Measurements from ENCODE around the gene TMEM139. TPM values are rescaled to one million over a fixed set of nuclear protein-coding genes. Genes with fewer than 3 reads are reported as not detected.

Gene TMEM139
- total RNA-seq, 1 experiment from 2014 or later: 1.5 TPM

- TF ChIP-seq, protein P1, sequence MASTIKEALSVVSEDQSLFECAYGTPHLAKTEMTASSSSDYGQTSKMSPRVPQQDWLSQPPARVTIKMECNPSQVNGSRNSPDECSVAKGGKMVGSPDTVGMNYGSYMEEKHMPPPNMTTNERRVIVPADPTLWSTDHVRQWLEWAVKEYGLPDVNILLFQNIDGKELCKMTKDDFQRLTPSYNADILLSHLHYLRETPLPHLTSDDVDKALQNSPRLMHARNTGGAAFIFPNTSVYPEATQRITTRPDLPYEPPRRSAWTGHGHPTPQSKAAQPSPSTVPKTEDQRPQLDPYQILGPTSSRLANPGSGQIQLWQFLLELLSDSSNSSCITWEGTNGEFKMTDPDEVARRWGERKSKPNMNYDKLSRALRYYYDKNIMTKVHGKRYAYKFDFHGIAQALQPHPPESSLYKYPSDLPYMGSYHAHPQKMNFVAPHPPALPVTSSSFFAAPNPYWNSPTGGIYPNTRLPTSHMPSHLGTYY (CRISPR knock-in tag; IDR thresholded peaks at IDR 0.05): no peak
- TF ChIP-seq ESRRA (CRISPR knock-in tag; IDR thresholded peaks at IDR 0.05; ENCODE audit: borderline replicate concordance) (peak; percentile 53; the same call in 1 of the 2 replicates), GTF2I (CRISPR knock-in tag; conservative IDR thresholded peaks at IDR 0.05) (no peak), RELA (CRISPR knock-in tag; IDR thresholded peaks at IDR 0.05; ENCODE audit: borderline replicate concordance) (no peak), JUN (CRISPR knock-in tag; IDR thresholded peaks at IDR 0.05) (no peak), NFE2L1 (CRISPR knock-in tag; IDR thresholded peaks at IDR 0.05) (no peak), TEAD1 (CRISPR knock-in tag; IDR thresholded peaks at IDR 0.05) (peak; percentile 61; the same call in 1 of the 2 replicates), E2F4 (CRISPR knock-in tag; IDR thresholded peaks at IDR 0.05; ENCODE audit: borderline replicate concordance, low read depth) (no peak), NR1H2 (CRISPR knock-in tag; IDR thresholded peaks at IDR 0.05) (no peak), ZNF317 (CRISPR knock-in tag; IDR thresholded peaks at IDR 0.05; ENCODE audit: borderline replicate concordance, low read depth) (no peak), ZBTB21 (CRISPR knock-in tag; IDR thresholded peaks at IDR 0.05; ENCODE audit: borderline replicate concordance) (no peak), ATF6 (CRISPR knock-in tag; IDR thresholded peaks at IDR 0.05) (0 out of 2 replicates have a peak, but pooled peaks have one; percentile 36), CREB1 (CRISPR knock-in tag; IDR thresholded peaks at IDR 0.05) (no peak), AR (CRISPR knock-in tag; IDR thresholded peaks at IDR 0.05) (no peak), ZMAT4 (CRISPR knock-in tag; IDR thresholded peaks at IDR 0.05) (no peak), NFATC4 (CRISPR knock-in tag; IDR thresholded peaks at IDR 0.05) (no peak), TCF7 (CRISPR knock-in tag; IDR thresholded peaks at IDR 0.05; ENCODE audit: low read depth) (no peak)
- TF ChIP-seq, protein P2, sequence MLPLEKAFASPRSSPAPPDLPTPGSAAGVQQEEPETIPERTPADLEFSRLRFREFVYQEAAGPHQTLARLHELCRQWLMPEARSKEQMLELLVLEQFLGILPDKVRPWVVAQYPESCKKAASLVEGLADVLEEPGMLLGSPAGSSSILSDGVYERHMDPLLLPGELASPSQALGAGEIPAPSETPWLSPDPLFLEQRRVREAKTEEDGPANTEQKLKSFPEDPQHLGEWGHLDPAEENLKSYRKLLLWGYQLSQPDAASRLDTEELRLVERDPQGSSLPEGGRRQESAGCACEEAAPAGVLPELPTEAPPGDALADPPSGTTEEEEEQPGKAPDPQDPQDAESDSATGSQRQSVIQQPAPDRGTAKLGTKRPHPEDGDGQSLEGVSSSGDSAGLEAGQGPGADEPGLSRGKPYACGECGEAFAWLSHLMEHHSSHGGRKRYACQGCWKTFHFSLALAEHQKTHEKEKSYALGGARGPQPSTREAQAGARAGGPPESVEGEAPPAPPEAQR (CRISPR knock-in tag; IDR thresholded peaks at IDR 0.05): no peak
- TF ChIP-seq, protein P3, sequence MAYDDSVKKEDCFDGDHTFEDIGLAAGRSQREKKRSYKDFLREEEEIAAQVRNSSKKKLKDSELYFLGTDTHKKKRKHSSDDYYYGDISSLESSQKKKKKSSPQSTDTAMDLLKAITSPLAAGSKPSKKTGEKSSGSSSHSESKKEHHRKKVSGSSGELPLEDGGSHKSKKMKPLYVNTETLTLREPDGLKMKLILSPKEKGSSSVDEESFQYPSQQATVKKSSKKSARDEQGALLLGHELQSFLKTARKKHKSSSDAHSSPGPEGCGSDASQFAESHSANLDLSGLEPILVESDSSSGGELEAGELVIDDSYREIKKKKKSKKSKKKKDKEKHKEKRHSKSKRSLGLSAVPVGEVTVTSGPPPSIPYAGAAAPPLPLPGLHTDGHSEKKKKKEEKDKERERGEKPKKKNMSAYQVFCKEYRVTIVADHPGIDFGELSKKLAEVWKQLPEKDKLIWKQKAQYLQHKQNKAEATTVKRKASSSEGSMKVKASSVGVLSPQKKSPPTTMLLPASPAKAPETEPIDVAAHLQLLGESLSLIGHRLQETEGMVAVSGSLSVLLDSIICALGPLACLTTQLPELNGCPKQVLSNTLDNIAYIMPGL (CRISPR knock-in tag; IDR thresholded peaks at IDR 0.05): peak; percentile 70
- TF ChIP-seq, protein P4, sequence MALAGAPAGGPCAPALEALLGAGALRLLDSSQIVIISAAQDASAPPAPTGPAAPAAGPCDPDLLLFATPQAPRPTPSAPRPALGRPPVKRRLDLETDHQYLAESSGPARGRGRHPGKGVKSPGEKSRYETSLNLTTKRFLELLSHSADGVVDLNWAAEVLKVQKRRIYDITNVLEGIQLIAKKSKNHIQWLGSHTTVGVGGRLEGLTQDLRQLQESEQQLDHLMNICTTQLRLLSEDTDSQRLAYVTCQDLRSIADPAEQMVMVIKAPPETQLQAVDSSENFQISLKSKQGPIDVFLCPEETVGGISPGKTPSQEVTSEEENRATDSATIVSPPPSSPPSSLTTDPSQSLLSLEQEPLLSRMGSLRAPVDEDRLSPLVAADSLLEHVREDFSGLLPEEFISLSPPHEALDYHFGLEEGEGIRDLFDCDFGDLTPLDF (CRISPR knock-in tag; IDR thresholded peaks at IDR 0.05): 0 out of 2 replicates have a peak, but pooled peaks have one; percentile 23
- TF ChIP-seq, protein P5, sequence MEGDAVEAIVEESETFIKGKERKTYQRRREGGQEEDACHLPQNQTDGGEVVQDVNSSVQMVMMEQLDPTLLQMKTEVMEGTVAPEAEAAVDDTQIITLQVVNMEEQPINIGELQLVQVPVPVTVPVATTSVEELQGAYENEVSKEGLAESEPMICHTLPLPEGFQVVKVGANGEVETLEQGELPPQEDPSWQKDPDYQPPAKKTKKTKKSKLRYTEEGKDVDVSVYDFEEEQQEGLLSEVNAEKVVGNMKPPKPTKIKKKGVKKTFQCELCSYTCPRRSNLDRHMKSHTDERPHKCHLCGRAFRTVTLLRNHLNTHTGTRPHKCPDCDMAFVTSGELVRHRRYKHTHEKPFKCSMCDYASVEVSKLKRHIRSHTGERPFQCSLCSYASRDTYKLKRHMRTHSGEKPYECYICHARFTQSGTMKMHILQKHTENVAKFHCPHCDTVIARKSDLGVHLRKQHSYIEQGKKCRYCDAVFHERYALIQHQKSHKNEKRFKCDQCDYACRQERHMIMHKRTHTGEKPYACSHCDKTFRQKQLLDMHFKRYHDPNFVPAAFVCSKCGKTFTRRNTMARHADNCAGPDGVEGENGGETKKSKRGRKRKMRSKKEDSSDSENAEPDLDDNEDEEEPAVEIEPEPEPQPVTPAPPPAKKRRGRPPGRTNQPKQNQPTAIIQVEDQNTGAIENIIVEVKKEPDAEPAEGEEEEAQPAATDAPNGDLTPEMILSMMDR (IDR thresholded peaks at IDR 0.05): no peak
- TF ChIP-seq, protein P6, sequence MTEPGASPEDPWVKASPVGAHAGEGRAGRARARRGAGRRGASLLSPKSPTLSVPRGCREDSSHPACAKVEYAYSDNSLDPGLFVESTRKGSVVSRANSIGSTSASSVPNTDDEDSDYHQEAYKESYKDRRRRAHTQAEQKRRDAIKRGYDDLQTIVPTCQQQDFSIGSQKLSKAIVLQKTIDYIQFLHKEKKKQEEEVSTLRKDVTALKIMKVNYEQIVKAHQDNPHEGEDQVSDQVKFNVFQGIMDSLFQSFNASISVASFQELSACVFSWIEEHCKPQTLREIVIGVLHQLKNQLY (CRISPR knock-in tag; IDR thresholded peaks at IDR 0.05): no peak
Measured at GRCh38 chr7:143263266-143264195, 21.2 kb upstream of the TMEM139 start, which contains the start of gene GSTK1 (continued).
